Measurements from ENCODE around the gene AGRN.

DNA sequence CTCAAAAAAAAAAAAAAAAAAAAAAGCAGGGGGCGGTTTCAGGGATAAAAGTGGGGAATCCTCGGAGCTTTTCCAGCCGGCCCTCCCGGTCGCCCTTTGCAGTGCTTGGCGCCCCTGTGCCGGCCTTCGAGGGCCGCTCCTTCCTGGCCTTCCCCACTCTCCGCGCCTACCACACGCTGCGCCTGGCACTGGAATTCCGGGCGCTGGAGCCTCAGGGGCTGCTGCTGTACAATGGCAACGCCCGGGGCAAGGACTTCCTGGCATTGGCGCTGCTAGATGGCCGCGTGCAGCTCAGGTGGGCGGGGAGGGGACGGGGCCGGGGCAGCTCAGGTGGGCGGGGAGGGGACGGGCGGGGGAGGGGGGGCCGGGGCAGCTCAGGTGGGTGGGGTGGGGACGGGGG is 28.8 kb downstream of the AGRN start:
- TF ChIP-seq, protein P1, sequence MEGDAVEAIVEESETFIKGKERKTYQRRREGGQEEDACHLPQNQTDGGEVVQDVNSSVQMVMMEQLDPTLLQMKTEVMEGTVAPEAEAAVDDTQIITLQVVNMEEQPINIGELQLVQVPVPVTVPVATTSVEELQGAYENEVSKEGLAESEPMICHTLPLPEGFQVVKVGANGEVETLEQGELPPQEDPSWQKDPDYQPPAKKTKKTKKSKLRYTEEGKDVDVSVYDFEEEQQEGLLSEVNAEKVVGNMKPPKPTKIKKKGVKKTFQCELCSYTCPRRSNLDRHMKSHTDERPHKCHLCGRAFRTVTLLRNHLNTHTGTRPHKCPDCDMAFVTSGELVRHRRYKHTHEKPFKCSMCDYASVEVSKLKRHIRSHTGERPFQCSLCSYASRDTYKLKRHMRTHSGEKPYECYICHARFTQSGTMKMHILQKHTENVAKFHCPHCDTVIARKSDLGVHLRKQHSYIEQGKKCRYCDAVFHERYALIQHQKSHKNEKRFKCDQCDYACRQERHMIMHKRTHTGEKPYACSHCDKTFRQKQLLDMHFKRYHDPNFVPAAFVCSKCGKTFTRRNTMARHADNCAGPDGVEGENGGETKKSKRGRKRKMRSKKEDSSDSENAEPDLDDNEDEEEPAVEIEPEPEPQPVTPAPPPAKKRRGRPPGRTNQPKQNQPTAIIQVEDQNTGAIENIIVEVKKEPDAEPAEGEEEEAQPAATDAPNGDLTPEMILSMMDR (IDR thresholded peaks at IDR 0.05): no peak
- no peak for TF ChIP-seq POLR2A (IDR thresholded peaks at IDR 0.05)

Measured in thyroid gland (tissue), 4 donors.